Heart left ventricle (tissue), 16 donors: ENCODE data around the gene TLK1. TPM values are rescaled to one million over a fixed set of nuclear protein-coding genes. Genes with fewer than 3 reads are reported as not detected.

Experiments
- ATAC-seq, 4 donors: fragments of 200-7000 bp; cut with Tn5 transposase; one replicate each; pipeline ENCODE4 v1.9.1; 2020 to 2022; ENCODE audit warnings: moderate library complexity in 4 of 4, mild to moderate bottlenecking in 3 of 4, moderate number of reproducible peaks in 1 of 4
- DNase-seq, 5 donors: peaks; one replicate each; pipeline ENCODE4 v3.0.0-alpha.2; 2020
- H3K27ac ChIP-seq, 12 donors: fragments of 200-600 bp; sonication (generic) in 4 of 12; one replicate each; pipeline versions ENCODE4 v1.5.0 to v1.8.0; 2016 to 2022; ENCODE audit warnings: mild to moderate bottlenecking in 2 of 12
- H3K27me3 ChIP-seq, 9 donors: fragments of 200-600 bp; sonication (generic) in 2 of 9; one replicate each; pipeline versions ENCODE4 v1.5.1 to v1.8.0; 2016 to 2022; ENCODE audit warnings: mild to moderate bottlenecking in 3 of 9
- H3K36me3 ChIP-seq, 9 donors: fragments of 200-600 bp; sonication (generic) in 2 of 9; one replicate each; pipeline versions ENCODE4 v1.5.0 to v1.8.0; 2018 to 2022; ENCODE audit warnings: mild to moderate bottlenecking in 2 of 9
- H3K4me1 ChIP-seq, 12 donors: fragments of 200-600 bp; sonication (generic) in 4 of 12; one replicate each; pipeline versions ENCODE4 v1.5.0 to v1.8.0; 2016 to 2022; ENCODE audit warnings: mild to moderate bottlenecking in 3 of 12
- H3K4me3 ChIP-seq, 12 donors: fragments of 200-600 bp; sonication (generic) in 4 of 12; one replicate each; pipeline versions ENCODE4 v1.5.0 to v1.8.0; 2017 to 2022; ENCODE audit warnings: mild to moderate bottlenecking in 9 of 12, moderate library complexity in 4 of 12
- H3K9me3 ChIP-seq, 12 donors: fragments of 200-600 bp; sonication (generic) in 4 of 12; one replicate each; pipeline versions ENCODE4 v1.5.0 to v1.8.0; 2016 to 2022; ENCODE audit warnings: mild to moderate bottlenecking in 1 of 12
- CTCF ChIP-seq, 12 donors: fragments of 200-600 bp; sonication (generic) in 4 of 12; IDR thresholded peaks; one replicate each; pipeline versions ENCODE4 v1.5.0 to v1.8.0; 2018 to 2022; ENCODE audit warnings: antibody characterized with exemption in 12 of 12, mild to moderate bottlenecking in 5 of 12
- POLR2A ChIP-seq, 2 donors: fragments of 450-650 bp; IDR thresholded peaks; one replicate each; pipeline ENCODE4 v1.6.1; 2017; ENCODE audit warnings: antibody characterized with exemption in 2 of 2, mild to moderate bottlenecking in 2 of 2, moderate library complexity in 2 of 2
- WGBS, 4 donors: extraction: QIAGEN DNeasy Blood & Tissue Kit in 2 of 4; methylation state at CpG; one replicate each; pipeline versions ENCODE4 v1.1.5 to v1.1.7; 2013 to 2018; 5-methylcytosine and 5-hydroxymethylcytosine counted together
- intact Hi-C, 10 donors: fragments of 100-400 bp; cut with DNase I; formaldehyde crosslinking; loops; one replicate each; pipeline versions ENCODE4 v1.11.1 to v1.14.2; 2022
- polyA plus RNA-seq, 2 donors: library from polyadenylated mRNA; stranded (reverse); fragments of 200-250 nt; gene quantifications; one replicate each; pipeline ENCODE4 v1.2.3, GENCODE V29; 2013
- total RNA-seq, 9 donors: library from RNA; depleted of rRNA in 2 of 9; stranded (reverse); fragments of >200 nt in 2 of 9; fragmentation: NEBNext Ultra II Directional in 3 of 9; extraction: Animal tissue kit (Norgen Biotek cat#: 25700) in 3 of 9; gene quantifications; one replicate each; pipeline versions ENCODE4 v1.1.0 to v1.2.4, GENCODE V29; 2016 to 2023
- donor health status: ischemic (EF 13 %, LVEDD 7.1; RV severe dilation, severe dysfunction).
- donor health status: healthy with polysubstance abuse.
- donor health status: DM: no; HTN: yes; CAD: no.
- donor health status: DM: no; HTN: no; CAD: no.
- donor health status: ischemic (EF 25% LVEDD 6.9; RV normal size, moderate dysfunction).
- donor health status: ischemic (EF 25% LVEDD 5.7; RV mildly dilated, moderate dysfunction).
- donor health status: healthy.
- donor health status: DM: yes; HTN: yes; CAD: no.
- donor health status: ischemic (EF 35%, LVEDD 5.7; RV mildly dilated, moderate dysfunction).
- donor health status: nonischemic (EF 11% LVEDD 7.7; RV severe dilation, severe dysfunction).
- donor health status: DM: yes; HTN: yes; CAD: no.
- donor health status: PGD.
- donor health status: ischemic (EF 29% LVEDD 5.4; RV normal size, mild dysfunction).
- donor health status: nonischemic (EF 23%, LVEDD 6.1; RV moderate dilation, normal function).

Gene TLK1
- total and polyA plus RNA-seq, 11 donors = 7.2 to 41.4 (median 26.8) TPM

GRCh38 chr2:170971071-170971470 lies 189.6 kb downstream of the TLK1 start:
- DNase-seq (no peak), ATAC-seq (no peak)
- Histone ChIP-seq H3K27me3 (no peaks in the 10 kb centered on the region), H3K4me3 (no peak overlapping the region), H3K9me3 (no peaks in the 10 kb centered on the region), H3K4me1 (peaks cover 0 to 16% (median 9%) of the 10 kb centered on the region in 12 donors), H3K36me3 (peaks cover 0 to 23% (median 19%) of the 10 kb centered on the region in 9 donors), H3K27ac (no peak overlapping the region)
- TF ChIP-seq POLR2A (IDR thresholded peaks at IDR 0.05) (no peak), CTCF (IDR thresholded peaks at IDR 0.05) (no peak)
- WGBS, 4 donors = 94 to 97% (median 95%) methylated on average over 3 of the region's 3 CpGs
- intact Hi-C loops = loop anchor here (5.0 to 10.0 kb wide), 7 partner anchors 114 to 461 kb away; partner anchors contain the start of genes DCAF17 (in 4 of the 10), METTL8 (in 4 of the 10) and TLK1 (in 4 of the 10)

GRCh38 chr2:170969872-170970496 lies 190.7 kb downstream of the TLK1 start:
- no peak for DNase-seq
- H3K27ac ChIP-seq = no peak overlapping the region
- intact Hi-C loops = loop anchor here (5.0 to 10.0 kb wide), 7 partner anchors 115 to 462 kb away; partner anchors contain the start of genes DCAF17 (in 4 of the 10), METTL8 (in 4 of the 10) and TLK1 (in 4 of the 10)
- peaks cover 0 to 16% (median 9%) of the 10 kb centered on the region in 12 donors for H3K4me1 ChIP-seq
- H3K36me3 ChIP-seq = peaks cover 0 to 34% (median 30%) of the 10 kb centered on the region in 9 donors
- 68 to 76% (median 74%) methylated on average over 10 of the region's 10 CpGs for WGBS, 4 donors
- H3K4me3 ChIP-seq = no peak overlapping the region
- TF ChIP-seq POLR2A (IDR thresholded peaks at IDR 0.05) = no peak
- no peak for TF ChIP-seq CTCF (IDR thresholded peaks at IDR 0.05)
- H3K27me3 ChIP-seq = no peaks in the 10 kb centered on the region
- no peaks in the 10 kb centered on the region for H3K9me3 ChIP-seq
- ATAC-seq = no peak

- peaks cover 0 to 11% (median 6%) of the 10 kb centered on the region in 12 donors for H3K4me1 ChIP-seq
- intact Hi-C loops = no loop called here
- H3K27ac ChIP-seq = no peak overlapping the region
- no peak overlapping the region for H3K4me3 ChIP-seq
- DNase-seq (no peak), ATAC-seq (no peak)
- no peak for TF ChIP-seq POLR2A (IDR thresholded peaks at IDR 0.05)
- TF ChIP-seq CTCF (IDR thresholded peaks at IDR 0.05) = no peak
- no peaks in the 10 kb centered on the region for H3K27me3 ChIP-seq
- WGBS, 4 donors = 85 to 93% (median 90%) methylated on average over 2 of the region's 2 CpGs
- peaks cover 0 to 43% (median 39%) of the 10 kb centered on the region in 9 donors for H3K36me3 ChIP-seq
- H3K9me3 ChIP-seq = no peaks in the 10 kb centered on the region
These were observed 191.7 kb downstream of the TLK1 start for GRCh38 chr2:170969030-170969429.

- H3K9me3 ChIP-seq = no peaks in the 10 kb centered on the region
- TF ChIP-seq POLR2A (IDR thresholded peaks at IDR 0.05) (no peak), CTCF (IDR thresholded peaks at IDR 0.05) (no peak)
- intact Hi-C loops = no loop called here
- H3K4me3 ChIP-seq = no peak overlapping the region
- no peak overlapping the region for H3K27ac ChIP-seq
- DNase-seq (no peak), ATAC-seq (no peak)
- WGBS, 4 donors = 75 to 81% (median 80%) methylated on average over 12 of the region's 12 CpGs
- H3K27me3 ChIP-seq = no peaks in the 10 kb centered on the region
- peaks cover 0 to 8% (median 5%) of the 10 kb centered on the region in 12 donors for H3K4me1 ChIP-seq
- peaks cover 0 to 50% (median 46%) of the 10 kb centered on the region in 9 donors for H3K36me3 ChIP-seq
These were observed 192.3 kb downstream of the TLK1 start for GRCh38 chr2:170968205-170969003.
